Measurements from ENCODE around the gene KIF1A. TPM values are rescaled to one million over a fixed set of nuclear protein-coding genes. Genes with fewer than 3 reads are reported as not detected.
A peak's percentile ranks its signal among the peaks of the same experiment; 100 is the strongest.

The KIF1A gene
- total and polyA plus RNA-seq, 2 donors from 2014 or later, result 0.54 to 0.58 TPM

- TF ChIP-seq CTCF (IDR thresholded peaks at IDR 0.05; ENCODE audit: borderline replicate concordance, extremely low read depth, insufficient read depth), result no peak
- DNase-seq (peak in 4 of 5 donors; percentile 36 to 83 (median 70)), FAIRE-seq (no peak)
- no peak overlapping the region for H3K4me3 ChIP-seq (ENCODE audit: low read length in 3 of 3)
- no peak overlapping the region for H3K27ac ChIP-seq (ENCODE audit: low read depth in 2 of 2, low read length in 2 of 2)
- H3K9ac ChIP-seq (ENCODE audit: low read length in 3 of 3), result no peak overlapping the region
- peaks cover 4% of the 10 kb centered on the region for H3K27me3 ChIP-seq (ENCODE audit: control insufficient read depth, insufficient read depth, low read length)
- H3K36me3 ChIP-seq (ENCODE audit: control insufficient read depth in 2 of 3, insufficient read depth in 3 of 3, low read length in 3 of 3), result no peaks in the 10 kb centered on the region
- H3K9me3 ChIP-seq (ENCODE audit: control insufficient read depth in 2 of 3, insufficient read depth in 1 of 3, low read length in 3 of 3), result no peaks in the 10 kb centered on the region
- intact Hi-C loops (cut with DNase I), result no loop called here
- H3K4me1 ChIP-seq (ENCODE audit: control insufficient read depth in 2 of 3, insufficient read depth in 2 of 3, low read depth in 1 of 3, low read length in 3 of 3), result no peaks in the 10 kb centered on the region
Measured at GRCh38 chr2:240707043-240707756, 112.8 kb downstream of the KIF1A start.

- intact Hi-C loops (cut with DNase I), result no loop called here
- Histone ChIP-seq H3K36me3 (ENCODE audit: control insufficient read depth in 2 of 3, insufficient read depth in 3 of 3, low read length in 3 of 3) (no peaks in the 10 kb centered on the region), H3K4me3 (ENCODE audit: low read length in 3 of 3) (no peak overlapping the region), H3K9ac (ENCODE audit: low read length in 3 of 3) (no peak overlapping the region), H3K27ac (ENCODE audit: low read depth in 2 of 2, low read length in 2 of 2) (no peak overlapping the region), H3K27me3 (ENCODE audit: control insufficient read depth, insufficient read depth, low read length) (peaks cover 4% of the 10 kb centered on the region), H3K9me3 (ENCODE audit: control insufficient read depth in 2 of 3, insufficient read depth in 1 of 3, low read length in 3 of 3) (no peaks in the 10 kb centered on the region), H3K4me1 (ENCODE audit: control insufficient read depth in 2 of 3, insufficient read depth in 2 of 3, low read depth in 1 of 3, low read length in 3 of 3) (no peaks in the 10 kb centered on the region)
- TF ChIP-seq CTCF (IDR thresholded peaks at IDR 0.05; ENCODE audit: borderline replicate concordance, extremely low read depth, insufficient read depth), result no peak
- FAIRE-seq (no peak), DNase-seq (peak in 1 of 5 donors; percentile 26)
Measured at GRCh38 chr2:240705204-240705791, 114.7 kb downstream of the KIF1A start.

GRCh38 chr2:240704651-240705050 lies 115.4 kb downstream of the KIF1A start:
- Histone ChIP-seq H3K4me1 (ENCODE audit: control insufficient read depth in 2 of 3, insufficient read depth in 2 of 3, low read depth in 1 of 3, low read length in 3 of 3) (no peaks in the 10 kb centered on the region), H3K27me3 (ENCODE audit: control insufficient read depth, insufficient read depth, low read length) (peaks cover 4% of the 10 kb centered on the region), H3K9ac (ENCODE audit: low read length in 3 of 3) (no peak overlapping the region), H3K27ac (ENCODE audit: low read depth in 2 of 2, low read length in 2 of 2) (no peak overlapping the region), H3K9me3 (ENCODE audit: control insufficient read depth in 2 of 3, insufficient read depth in 1 of 3, low read length in 3 of 3) (no peaks in the 10 kb centered on the region), H3K4me3 (ENCODE audit: low read length in 3 of 3) (no peak overlapping the region), H3K36me3 (ENCODE audit: control insufficient read depth in 2 of 3, insufficient read depth in 3 of 3, low read length in 3 of 3) (no peaks in the 10 kb centered on the region)
- DNase-seq, result peak in 4 of 5 donors; percentile 19 to 66 (median 28)
- intact Hi-C loops (cut with DNase I), result no loop called here
- no peak for FAIRE-seq
- no peak for TF ChIP-seq CTCF (IDR thresholded peaks at IDR 0.05; ENCODE audit: borderline replicate concordance, extremely low read depth, insufficient read depth)
